OCI-M2 (cell line): ENCODE results near the gene LYPD5.

Experiments
- DNase-seq: peaks from one replicate; lab custom pipeline; 2025; ENCODE audit not compliant: unreplicated experiment; lab: John Stamatoyannopoulos, UW

Gene LYPD5

DNA sequence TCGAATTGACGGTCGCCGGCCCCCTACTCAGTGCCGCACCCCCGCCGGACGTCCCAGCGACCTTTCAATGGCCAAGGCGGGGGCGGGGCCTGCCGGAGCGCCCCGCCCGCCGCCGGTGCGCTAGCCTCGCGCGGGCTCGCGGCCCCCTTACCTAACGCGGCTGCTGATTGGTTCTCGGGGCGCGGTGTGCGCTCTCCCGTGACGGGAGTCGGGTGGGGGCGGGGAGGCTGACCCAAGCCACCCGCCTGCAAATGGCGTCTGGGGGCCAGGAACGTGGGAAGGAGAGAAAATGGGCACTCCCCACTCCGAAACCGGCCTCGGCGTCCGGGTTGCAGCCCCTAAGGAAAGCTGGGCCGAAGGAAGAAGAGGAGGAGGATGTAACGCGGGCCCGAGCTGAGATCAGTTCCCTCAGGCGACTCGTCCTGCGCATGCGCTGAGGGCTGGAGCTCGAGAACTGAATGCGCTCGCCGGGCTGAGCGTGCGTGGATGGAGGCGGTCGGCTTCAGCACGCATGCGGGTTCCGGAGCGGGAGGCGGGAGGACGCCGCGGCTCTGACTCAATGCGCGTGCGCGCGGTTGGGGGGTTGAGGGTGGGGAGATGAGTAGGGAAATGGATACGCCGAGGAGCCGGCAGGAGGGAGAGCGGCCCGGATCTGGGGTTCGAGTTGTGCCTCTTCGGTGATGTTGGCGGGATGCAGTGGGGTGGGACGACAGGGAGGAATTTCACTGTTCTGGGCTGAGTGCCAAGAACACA is 47.6 kb downstream of the LYPD5 start, which contains the start of gene SMG9:
SMG9 (minus strand) TSS at position 460 of the 753 bp plus-strand sequence. CDS start 4,221 bp downstream, outside the sequence.
- DNase-seq: peak; percentile 96

DNA sequence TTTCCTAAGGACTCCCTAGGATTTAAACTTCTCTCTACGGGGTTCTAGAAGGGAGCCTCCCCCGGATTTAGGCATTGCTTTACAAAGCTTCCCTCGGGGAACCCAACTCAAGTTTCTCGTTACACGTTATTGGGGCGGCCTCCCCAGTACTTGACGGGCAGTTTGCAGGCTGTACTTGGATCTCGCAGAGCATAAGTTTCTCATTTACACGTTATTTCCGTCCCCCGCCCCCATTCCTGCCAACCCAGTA is 48.1 kb downstream of the LYPD5 start:
- no peak for DNase-seq

GRCh38 chr19:43752287-43752875 is 49.9 kb downstream of the LYPD5 start:
- DNase-seq: no peak

DNA sequence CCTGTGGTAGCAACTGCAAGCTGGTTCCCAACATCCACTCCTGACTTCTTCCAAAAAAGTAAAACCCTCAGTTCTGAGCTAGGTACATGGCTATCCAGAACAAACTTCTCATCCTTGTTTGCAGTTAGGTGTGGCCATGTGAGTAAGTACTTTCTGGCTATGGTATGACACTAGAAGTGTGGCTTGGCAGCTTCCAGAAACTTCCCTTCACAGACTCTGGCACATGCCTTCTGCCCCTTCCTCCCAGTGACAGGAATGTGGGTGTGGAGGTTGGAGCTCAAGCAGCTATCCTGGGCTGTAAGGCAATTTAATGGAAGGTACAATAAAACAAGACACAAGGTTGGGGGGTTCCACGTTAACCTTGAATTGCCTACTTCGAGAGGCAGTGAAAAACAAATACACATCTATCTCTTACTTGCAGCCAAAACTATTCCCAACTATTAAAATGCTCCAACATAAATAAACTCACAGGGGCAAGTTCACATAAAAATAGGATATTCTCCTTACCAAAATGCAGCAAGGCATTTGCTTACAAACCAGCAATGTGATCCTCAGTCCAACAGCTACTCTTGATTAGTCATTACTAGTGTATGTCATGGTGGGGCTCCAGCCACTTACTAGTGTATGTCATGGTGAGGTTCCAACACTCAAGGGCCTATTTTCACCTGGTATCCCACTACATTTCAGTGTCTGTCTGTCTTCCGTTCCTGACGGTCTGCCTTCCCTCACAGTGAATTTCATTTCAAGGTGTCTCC is 50.6 kb downstream of the LYPD5 start:
- DNase-seq: no peak

DNA sequence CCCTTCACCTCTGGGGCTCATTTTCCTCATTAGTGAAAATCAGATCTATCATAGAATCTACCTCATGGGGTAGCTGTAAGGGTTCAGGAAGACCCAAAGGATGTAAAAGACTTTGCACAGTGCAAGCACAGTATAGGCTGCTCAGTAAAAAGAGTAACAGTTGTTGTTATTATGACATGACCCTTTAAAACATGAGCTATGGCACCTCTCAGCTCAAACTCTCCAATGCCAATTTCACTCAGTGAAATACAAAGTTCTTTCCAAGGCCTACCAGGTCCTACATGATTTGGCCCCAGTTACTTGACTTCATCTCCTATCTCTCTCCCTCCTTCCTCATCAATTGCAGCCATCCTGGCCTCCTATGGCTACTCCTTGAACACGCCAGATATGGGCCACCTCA is 52.3 kb downstream of the LYPD5 start:
- DNase-seq: no peak

- no peak for DNase-seq
Observed at GRCh38 chr19:43749152-43749551, 53.1 kb downstream of the LYPD5 start.

DNA sequence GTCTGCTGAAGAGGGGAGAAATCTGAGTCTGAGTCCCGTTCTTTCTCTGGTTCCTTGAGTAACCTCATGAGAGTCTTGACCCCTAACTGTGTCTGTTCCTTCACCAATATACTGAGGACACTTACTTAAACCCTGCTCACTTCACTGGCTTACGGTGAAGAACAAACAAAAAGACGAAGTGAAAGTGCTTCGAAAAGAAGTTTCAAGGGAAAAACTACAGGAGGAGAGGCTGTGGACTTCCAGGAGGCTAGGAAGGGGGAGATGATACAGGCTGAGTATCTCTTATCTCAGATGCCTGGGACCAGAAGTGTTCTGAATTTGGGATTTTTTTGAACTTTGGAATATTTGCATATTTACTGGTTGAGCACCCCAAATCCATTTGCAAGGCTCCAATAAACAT is 53.6 kb downstream of the LYPD5 start:
- DNase-seq: no peak

DNA sequence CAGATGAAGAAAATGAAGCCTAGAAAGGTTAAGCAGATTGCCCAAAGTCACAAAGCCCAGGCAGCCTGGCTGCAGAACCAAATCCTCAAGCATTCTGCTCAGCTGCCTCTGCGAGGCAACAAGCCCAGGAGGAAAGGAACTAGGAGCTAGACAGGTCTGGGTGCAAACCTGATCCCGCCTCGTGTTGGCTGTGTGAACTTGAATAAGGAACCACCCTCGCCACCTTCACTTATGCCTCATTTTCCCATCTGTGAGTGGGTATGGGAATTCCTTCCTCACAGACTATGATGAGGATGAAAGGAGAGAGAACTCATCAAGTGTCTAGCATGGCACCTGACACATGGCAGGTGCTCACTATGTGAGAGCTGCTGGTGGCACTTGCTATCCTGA is 54.0 kb downstream of the LYPD5 start:
- DNase-seq: no peak

- no peak for DNase-seq
Observed at GRCh38 chr19:43747557-43748204, 54.6 kb downstream of the LYPD5 start.
